Memory B cell (primary cell): ENCODE results near the gene HSFX3.
A peak's percentile ranks its signal among the peaks of the same experiment; 100 is the strongest.
"Not testable (repeated sequence)": the region's sequence is repeated elsewhere in the genome, so short reads cannot be mapped to it uniquely, and the experiment has no call there.

Source experiments
- ATAC-seq: fragments of 150-1000 bp; cut with Tn5 transposase; 2 replicates; pipeline ENCODE4 v1.10.0; 2021; ENCODE audit warnings: low read depth, mild to moderate bottlenecking, moderate library complexity
- DNase-seq, 2 donors: peaks; one replicate each; pipeline ENCODE4 v3.0.0; 2022; ENCODE audit warnings: low spot score in 2 of 2
- H3K27ac Mint-ChIP-seq: one replicate; pipeline ENCODE4 v1.8.0; 2022; ENCODE audit warnings: mild to moderate bottlenecking, moderate library complexity, mixed read lengths
- H3K27me3 Mint-ChIP-seq: one replicate; pipeline ENCODE4 v1.8.0; 2022; ENCODE audit warnings: mixed read lengths
- H3K36me3 Mint-ChIP-seq: one replicate; pipeline ENCODE4 v1.8.0; 2022; ENCODE audit warnings: mild to moderate bottlenecking, mixed read lengths
- H3K4me1 Mint-ChIP-seq: one replicate; pipeline ENCODE4 v1.8.0; 2022; ENCODE audit warnings: mixed read lengths
- H3K4me3 Mint-ChIP-seq: one replicate; pipeline ENCODE4 v1.8.0; 2022; ENCODE audit warnings: mild to moderate bottlenecking, moderate library complexity, mixed read lengths
- H3K9me3 Mint-ChIP-seq: one replicate; pipeline ENCODE4 v1.8.0; 2022; ENCODE audit warnings: mixed read lengths

HSFX3 gene

DNA sequence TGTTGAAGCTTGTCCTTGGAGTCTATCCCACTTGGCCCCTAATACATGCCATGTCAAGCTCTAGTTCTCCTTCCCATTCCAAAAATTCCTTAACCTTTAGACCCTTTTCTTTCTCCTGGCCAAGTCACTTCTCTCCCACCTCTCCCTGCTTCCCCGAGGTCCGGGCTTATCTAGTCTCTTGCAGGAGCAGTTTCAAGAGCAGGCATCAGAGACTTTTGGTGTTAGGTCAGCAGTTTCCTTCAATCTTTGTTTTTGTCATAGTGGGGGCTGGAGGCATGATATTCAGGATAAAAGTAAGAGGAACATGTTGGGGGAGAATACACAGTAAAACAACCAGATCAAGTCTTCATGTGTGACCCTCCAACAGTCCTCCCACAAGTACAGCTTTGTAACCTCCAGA lies 33.1 kb downstream of the HSFX3 start:
- Mint-ChIP-seq H3K36me3 (peaks cover 2% of the 10 kb centered on the region), H3K4me3 (no peak overlapping the region), H3K27ac (no peak overlapping the region), H3K9me3 (no peaks in the 10 kb centered on the region), H3K27me3 (no peaks in the 10 kb centered on the region), H3K4me1 (peaks cover 2% of the 10 kb centered on the region)
- no peak for DNase-seq
- ATAC-seq, result no peak

DNA sequence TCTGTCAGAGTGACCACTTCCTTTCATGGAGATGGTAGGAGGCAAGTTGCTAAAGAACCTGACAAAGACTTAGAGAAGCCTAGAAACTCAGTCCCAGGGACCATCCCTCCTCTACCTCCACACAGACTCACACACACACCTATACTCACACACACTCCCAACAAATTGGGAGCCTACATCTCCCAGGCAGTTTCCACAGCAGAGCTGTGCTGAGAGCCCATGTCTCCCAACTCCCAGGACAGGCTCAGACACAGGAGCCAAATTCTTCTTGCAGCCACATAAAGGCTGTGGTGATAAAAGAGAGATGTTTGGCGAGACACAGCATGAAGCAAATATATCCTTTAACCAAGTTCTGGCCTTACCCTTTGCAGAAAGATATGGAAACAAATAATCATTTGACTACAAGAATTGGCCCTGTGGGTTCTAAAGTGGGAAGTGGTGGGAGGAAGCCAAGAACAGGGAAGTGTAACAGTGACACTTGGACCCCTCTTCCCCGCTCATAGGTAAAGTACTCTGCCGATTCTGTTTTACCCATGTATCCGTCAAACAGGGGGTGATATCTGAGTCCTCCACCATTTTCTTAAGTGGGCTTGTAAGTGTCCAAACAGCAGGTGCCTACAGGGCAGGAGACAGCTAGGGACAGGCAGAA lies 33.6 kb downstream of the HSFX3 start:
- DNase-seq (no peak), ATAC-seq (no peak)
- peaks cover 2% of the 10 kb centered on the region for H3K36me3 Mint-ChIP-seq
- H3K9me3 Mint-ChIP-seq, result no peaks in the 10 kb centered on the region
- no peaks in the 10 kb centered on the region for H3K27me3 Mint-ChIP-seq
- no peaks in the 10 kb centered on the region for H3K4me1 Mint-ChIP-seq
- no peak overlapping the region for H3K4me3 Mint-ChIP-seq
- peak overlapping the region; percentile 43 for H3K27ac Mint-ChIP-seq

DNA sequence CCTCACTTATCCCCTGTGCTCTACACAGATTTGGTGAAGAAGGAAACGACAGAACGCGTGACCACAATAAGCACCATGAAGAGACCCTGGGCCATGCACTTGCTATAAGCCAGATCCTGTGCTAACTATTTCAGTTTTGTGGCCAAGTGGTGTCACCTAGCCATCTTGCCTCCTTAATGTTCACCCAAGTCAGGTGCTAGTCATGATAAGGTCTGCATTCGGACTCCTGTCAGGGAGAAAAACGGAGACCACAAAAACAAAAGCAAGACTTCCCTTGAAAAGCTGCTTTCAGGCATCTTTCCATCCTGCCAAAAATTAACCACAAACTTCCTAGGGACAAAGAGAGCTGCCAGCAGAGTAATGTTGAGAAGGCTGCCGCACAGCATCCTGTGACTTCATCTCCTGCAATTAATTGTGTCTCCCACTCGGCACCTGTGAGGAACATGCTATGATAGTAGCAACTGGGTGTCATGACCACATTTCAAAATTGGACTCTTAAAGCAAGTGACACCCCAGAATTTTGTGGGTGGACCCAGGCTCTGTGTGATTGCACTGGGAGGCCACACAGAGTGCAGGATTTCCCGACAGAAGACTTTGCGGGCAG lies 35.8 kb downstream of the HSFX3 start:
- no peak for DNase-seq
- ATAC-seq, result no peak
- peaks cover 2% of the 10 kb centered on the region for H3K36me3 Mint-ChIP-seq
- H3K27ac Mint-ChIP-seq, result no peak overlapping the region
- no peak overlapping the region for H3K4me3 Mint-ChIP-seq
- H3K9me3 Mint-ChIP-seq, result no peaks in the 10 kb centered on the region
- H3K27me3 Mint-ChIP-seq, result no peaks in the 10 kb centered on the region
- H3K4me1 Mint-ChIP-seq, result no peaks in the 10 kb centered on the region

GRCh38 chrX:149512225-149512885 lies 37.4 kb downstream of the HSFX3 start:
- Mint-ChIP-seq H3K9me3 (no peaks in the 10 kb centered on the region), H3K36me3 (peaks cover 2% of the 10 kb centered on the region), H3K4me3 (no peak overlapping the region), H3K4me1 (no peaks in the 10 kb centered on the region), H3K27ac (no peak overlapping the region), H3K27me3 (no peaks in the 10 kb centered on the region)
- DNase-seq, result peak in 1 of 2 donors; percentile 35
- ATAC-seq, result peak; percentile 84

- Mint-ChIP-seq H3K9me3 (no peaks in the 10 kb centered on the region), H3K27ac (no peak overlapping the region), H3K27me3 (no peaks in the 10 kb centered on the region), H3K4me3 (no peak overlapping the region), H3K4me1 (no peaks in the 10 kb centered on the region), H3K36me3 (no peaks in the 10 kb centered on the region)
- ATAC-seq (no peak), DNase-seq (no peak)
Observed at GRCh38 chrX:149511081-149511480, 38.6 kb downstream of the HSFX3 start.

DNA sequence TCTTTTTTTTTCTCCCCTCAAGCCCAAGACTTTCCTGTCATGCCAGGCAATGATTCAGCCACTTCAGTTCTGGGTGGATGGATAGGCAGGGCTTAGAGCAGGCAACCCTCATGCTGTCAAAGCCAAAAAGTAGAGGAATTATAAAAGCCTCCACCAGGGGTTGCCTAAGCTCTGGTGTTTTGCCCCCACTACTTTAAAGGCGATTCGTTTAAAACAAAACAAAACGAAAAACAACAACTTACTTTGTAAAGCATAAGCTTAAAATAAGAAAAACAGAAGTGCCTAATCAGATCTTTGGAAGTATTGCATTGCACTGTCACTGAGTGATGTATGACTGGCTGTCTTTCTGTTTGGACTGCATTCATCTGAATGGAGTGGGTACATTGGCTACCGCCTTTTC lies 39.3 kb downstream of the HSFX3 start:
- peak overlapping the region; percentile 63 for H3K4me3 Mint-ChIP-seq
- H3K27me3 Mint-ChIP-seq, result no peaks in the 10 kb centered on the region
- no peak for DNase-seq
- no peaks in the 10 kb centered on the region for H3K4me1 Mint-ChIP-seq
- H3K27ac Mint-ChIP-seq, result no peak overlapping the region
- no peaks in the 10 kb centered on the region for H3K36me3 Mint-ChIP-seq
- ATAC-seq, result peak; percentile 47
- no peaks in the 10 kb centered on the region for H3K9me3 Mint-ChIP-seq

DNA sequence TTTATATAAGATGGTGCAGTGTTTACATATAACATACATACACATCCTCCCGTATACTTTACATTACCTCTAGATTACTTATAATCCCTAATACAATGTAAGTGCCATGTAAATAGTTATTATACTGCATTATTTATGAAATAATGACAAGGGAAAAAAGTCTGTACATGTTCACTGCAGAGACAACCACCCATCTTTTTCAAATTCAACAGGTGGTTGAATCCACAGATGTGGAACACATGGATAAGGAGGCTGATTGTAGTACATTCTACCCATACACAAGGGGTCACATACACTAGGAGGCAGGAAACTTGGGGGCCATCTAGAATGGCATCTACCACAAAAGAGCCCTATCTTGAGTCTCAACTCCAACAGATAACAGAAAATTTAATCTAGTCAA lies 41.3 kb downstream of the HSFX3 start:
- H3K4me1 Mint-ChIP-seq, result peaks cover 7% of the 10 kb centered on the region
- no peak overlapping the region for H3K4me3 Mint-ChIP-seq
- DNase-seq (no peak), ATAC-seq (no peak)
- H3K9me3 Mint-ChIP-seq, result no peaks in the 10 kb centered on the region
- H3K36me3 Mint-ChIP-seq, result peaks cover 2% of the 10 kb centered on the region
- H3K27ac Mint-ChIP-seq, result no peak overlapping the region
- no peaks in the 10 kb centered on the region for H3K27me3 Mint-ChIP-seq

DNA sequence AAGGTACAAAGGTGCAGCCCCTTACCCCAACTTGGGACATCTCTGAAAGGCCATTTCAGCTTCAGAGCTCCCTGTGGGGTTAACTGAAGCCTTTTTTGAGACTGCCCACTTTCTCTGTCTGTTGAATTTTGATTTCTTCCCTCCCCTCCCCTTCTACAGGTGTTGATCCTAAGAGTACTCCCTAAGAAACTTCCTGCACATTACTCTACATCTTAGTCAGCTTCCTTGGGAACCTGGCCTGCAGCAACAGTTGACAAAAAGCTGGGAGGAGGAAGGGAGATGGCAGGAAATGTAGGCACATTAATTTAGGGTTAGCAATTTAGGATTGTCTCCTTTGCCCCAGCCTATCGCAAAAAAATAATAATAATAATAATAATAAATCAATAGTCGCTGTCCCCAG lies 43.4 kb downstream of the HSFX3 start:
- DNase-seq (no peak), ATAC-seq (no peak)
- H3K27ac Mint-ChIP-seq, result peak overlapping the region; percentile 100
- H3K36me3 Mint-ChIP-seq, result peaks cover 5% of the 10 kb centered on the region
- peaks cover 9% of the 10 kb centered on the region for H3K4me1 Mint-ChIP-seq
- no peaks in the 10 kb centered on the region for H3K9me3 Mint-ChIP-seq
- H3K4me3 Mint-ChIP-seq, result no peak overlapping the region
- no peaks in the 10 kb centered on the region for H3K27me3 Mint-ChIP-seq

DNA sequence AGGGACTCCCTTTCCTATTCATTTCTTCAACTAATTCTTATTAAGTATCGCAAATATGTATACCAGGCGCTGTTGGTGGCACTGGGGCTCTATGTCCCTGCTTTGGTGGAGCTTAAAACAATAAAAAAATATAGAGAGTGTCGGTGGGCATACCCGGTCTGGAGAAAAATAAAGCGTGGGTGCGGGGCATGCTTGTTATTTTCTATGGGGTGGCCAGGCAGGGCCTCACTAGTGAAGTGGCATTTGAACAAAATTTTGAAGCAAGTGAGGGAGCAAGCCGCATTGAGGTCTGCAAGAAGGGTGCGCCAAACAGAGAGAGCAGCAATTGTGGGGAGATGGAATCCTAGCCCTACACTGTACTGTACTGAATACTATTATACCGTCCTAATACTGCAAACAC lies 44.1 kb downstream of the HSFX3 start:
- Mint-ChIP-seq H3K27me3 (no peaks in the 10 kb centered on the region), H3K9me3 (no peaks in the 10 kb centered on the region), H3K4me1 (peaks cover 11% of the 10 kb centered on the region), H3K36me3 (peaks cover 7% of the 10 kb centered on the region), H3K4me3 (peak overlapping the region; percentile 95), H3K27ac (peak overlapping the region; percentile 100)
- no peak for DNase-seq
- ATAC-seq, result no peak

DNA sequence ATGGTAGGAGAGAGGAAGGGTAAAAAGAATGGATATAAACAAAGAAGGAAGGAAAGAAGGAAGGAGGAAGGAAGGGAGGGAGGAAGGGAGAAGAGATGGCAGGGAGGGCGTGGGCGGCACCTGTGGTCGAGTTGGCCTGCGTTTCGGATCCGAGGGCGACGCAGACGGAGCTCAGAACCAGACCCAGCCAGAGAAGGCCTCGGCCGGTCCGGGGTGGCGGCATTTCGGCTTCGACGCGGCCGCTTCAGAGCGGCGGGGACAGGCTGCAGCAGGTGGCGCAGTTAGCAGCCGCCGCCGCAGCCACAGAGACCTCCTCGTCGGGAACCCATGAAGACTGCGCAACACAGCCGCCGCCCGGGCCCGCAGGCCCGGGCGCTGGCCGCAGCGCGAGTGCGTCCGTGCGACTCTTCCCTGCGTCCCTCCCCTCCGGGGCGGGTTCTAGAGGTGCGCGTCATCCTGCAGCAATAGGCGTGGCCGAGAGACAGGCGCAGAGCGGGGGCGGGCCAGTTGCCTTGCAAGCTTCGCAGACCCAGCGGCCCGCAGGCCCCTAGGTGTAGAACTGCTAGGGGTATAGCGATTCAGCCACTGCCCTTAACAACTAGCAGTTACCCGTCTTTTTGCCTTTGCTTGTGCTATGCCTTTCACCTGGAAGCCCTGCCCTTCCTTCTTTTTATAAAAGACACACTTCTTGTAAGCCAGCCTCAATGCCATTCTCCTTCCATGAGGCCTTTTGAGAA lies 44.6 kb downstream of the HSFX3 start, which contains the start of gene IDS:
IDS (minus strand) TSS at position 392 of the 737 bp plus-strand sequence; CDS start at position 223, 169 bp downstream.
- Mint-ChIP-seq H3K27me3 (no peaks in the 10 kb centered on the region), H3K4me3 (peak within 1 kb of the TSS; percentile 95), H3K9me3 (no peaks in the 10 kb centered on the region), H3K27ac (peak within 1 kb of the TSS; percentile 100), H3K4me1 (peaks cover 11% of the 10 kb centered on the region), H3K36me3 (peaks cover 7% of the 10 kb centered on the region)
- DNase-seq (peak; percentile 75 to 81), ATAC-seq (peak; percentile 72)

DNA sequence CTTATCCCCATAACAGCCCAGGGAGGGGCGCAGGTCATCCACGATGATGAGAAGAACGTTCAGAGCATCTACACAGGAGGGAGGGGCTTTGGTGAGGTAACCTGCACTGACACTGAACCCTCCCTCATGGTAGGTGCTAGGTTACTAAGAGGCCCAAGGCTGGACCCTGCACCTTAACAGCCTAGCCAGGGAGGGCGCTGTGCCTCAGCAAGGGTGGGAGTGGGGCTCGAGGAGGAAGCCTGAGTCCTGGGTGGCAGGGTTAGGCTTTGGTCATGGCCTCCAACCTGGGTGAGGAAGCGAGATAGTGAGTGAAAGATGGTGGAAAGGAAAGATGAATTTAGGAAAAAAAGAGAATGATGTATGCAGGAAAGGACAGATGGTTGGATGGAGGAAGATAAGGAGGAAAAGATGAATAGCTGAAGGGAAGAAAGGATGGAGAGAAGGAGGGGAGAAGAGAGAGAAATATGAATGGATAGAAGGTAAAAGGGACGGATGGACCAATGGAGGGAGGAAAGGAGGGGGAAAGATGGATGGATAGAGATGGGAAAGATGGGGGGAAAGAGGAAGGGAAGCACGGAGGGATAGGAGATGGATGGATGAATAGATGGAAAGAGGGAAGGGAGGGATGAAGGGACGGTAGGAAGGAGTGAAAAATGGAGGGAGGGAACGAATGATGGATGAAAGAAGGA lies 45.4 kb downstream of the HSFX3 start:
- ATAC-seq (peak; percentile 44), DNase-seq (peak; percentile 51 to 68)

DNA sequence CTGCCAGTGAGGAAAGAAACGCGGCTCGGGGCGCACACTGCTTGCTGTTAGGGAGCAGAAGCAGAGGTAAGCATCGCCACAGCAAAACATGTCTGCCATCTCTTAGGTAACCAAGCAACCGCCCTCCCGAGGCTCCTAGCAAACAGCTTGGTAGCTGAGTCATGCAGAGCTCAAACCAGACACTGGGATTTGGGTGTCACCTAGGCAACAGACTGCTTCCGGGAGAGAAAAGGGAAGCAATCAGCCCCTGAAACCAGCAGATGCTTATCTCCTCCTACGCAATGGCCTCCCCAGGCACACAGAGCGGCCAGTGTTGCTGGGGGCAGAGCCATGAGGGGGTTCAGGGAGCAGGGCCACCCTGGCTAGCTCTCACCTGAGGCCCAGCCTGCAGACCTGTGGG lies 46.3 kb downstream of the HSFX3 start:
- not testable (repeated sequence) for H3K9me3 Mint-ChIP-seq, H3K27me3 Mint-ChIP-seq, H3K36me3 Mint-ChIP-seq
- H3K4me1 Mint-ChIP-seq, result peaks cover 11% of the 10 kb centered on the region
- DNase-seq, result peak; percentile 53 to 61
- peak; percentile 67 for ATAC-seq
- H3K27ac Mint-ChIP-seq, result peak overlapping the region; percentile 100
- peak overlapping the region; percentile 95 for H3K4me3 Mint-ChIP-seq

More for the DNA sequence above, 45.4 kb downstream of the HSFX3 start:
- Mint-ChIP-seq H3K4me1 (peaks cover 11% of the 10 kb centered on the region), H3K27ac (peak overlapping the region; percentile 100), H3K36me3 (peaks cover 7% of the 10 kb centered on the region), H3K27me3 (no peaks in the 10 kb centered on the region), H3K9me3 (no peaks in the 10 kb centered on the region), H3K4me3 (peak overlapping the region; percentile 95)

- not testable (repeated sequence) for ATAC-seq, H3K27me3 Mint-ChIP-seq, H3K36me3 Mint-ChIP-seq, H3K4me3 Mint-ChIP-seq, DNase-seq, H3K9me3 Mint-ChIP-seq
- H3K27ac Mint-ChIP-seq, result peak overlapping the region; percentile 35
- H3K4me1 Mint-ChIP-seq, result peaks cover 11% of the 10 kb centered on the region
Observed at GRCh38 chrX:149502923-149503322, 46.8 kb downstream of the HSFX3 start.
